Stomach (tissue), 4 donors: ENCODE data around the gene AUTS2.

Experiments
- EP300 ChIP-seq: sonication (generic); formaldehyde crosslinking; IDR thresholded peaks from one replicate; pipeline ENCODE4 v1.6.1; 2017; ENCODE audit warnings: antibody characterized with exemption
- POLR2A ChIP-seq, 4 donors: fragments of 450-650 bp; IDR thresholded peaks; one replicate each; pipeline ENCODE4 v1.6.1; 2016; ENCODE audit warnings: antibody characterized with exemption in 4 of 4, control low read depth in 2 of 4, mild to moderate bottlenecking in 1 of 4, moderate library complexity in 1 of 4
- POLR2AphosphoS5 ChIP-seq, 3 donors: sonication (generic); formaldehyde crosslinking; IDR thresholded peaks; one replicate each; pipeline ENCODE4 v1.6.1; 2016; ENCODE audit warnings: antibody characterized with exemption in 3 of 3
- TF ChIP-seq, protein P1 (sequence below), 7 experiments: fragments of 450-650 bp in 4 of 7; fragments of 200-600 bp in 3 of 7; sonication (generic) in 3 of 7; IDR thresholded peaks; one replicate each; pipeline ENCODE4 v1.5.1; 2016 to 2019; ENCODE audit warnings: antibody characterized with exemption in 7 of 7, control low read depth in 2 of 7, mild to moderate bottlenecking in 1 of 7

GRCh38 chr7:70113078-70113477, 514.8 kb downstream of the AUTS2 start:
- TF ChIP-seq POLR2A (IDR thresholded peaks at IDR 0.05): no peak
- no peak for TF ChIP-seq POLR2AphosphoS5 (IDR thresholded peaks at IDR 0.05)
- TF ChIP-seq, protein P1, sequence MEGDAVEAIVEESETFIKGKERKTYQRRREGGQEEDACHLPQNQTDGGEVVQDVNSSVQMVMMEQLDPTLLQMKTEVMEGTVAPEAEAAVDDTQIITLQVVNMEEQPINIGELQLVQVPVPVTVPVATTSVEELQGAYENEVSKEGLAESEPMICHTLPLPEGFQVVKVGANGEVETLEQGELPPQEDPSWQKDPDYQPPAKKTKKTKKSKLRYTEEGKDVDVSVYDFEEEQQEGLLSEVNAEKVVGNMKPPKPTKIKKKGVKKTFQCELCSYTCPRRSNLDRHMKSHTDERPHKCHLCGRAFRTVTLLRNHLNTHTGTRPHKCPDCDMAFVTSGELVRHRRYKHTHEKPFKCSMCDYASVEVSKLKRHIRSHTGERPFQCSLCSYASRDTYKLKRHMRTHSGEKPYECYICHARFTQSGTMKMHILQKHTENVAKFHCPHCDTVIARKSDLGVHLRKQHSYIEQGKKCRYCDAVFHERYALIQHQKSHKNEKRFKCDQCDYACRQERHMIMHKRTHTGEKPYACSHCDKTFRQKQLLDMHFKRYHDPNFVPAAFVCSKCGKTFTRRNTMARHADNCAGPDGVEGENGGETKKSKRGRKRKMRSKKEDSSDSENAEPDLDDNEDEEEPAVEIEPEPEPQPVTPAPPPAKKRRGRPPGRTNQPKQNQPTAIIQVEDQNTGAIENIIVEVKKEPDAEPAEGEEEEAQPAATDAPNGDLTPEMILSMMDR (IDR thresholded peaks at IDR 0.05): no peak
- TF ChIP-seq EP300: no peak
